HG03103 (cell line): Measurements from ENCODE around the gene PXK.
"Not testable (repeated sequence)": the region's sequence is repeated elsewhere in the genome, so short reads cannot be mapped to it uniquely, and the experiment has no call there.

ENCODE experiments used
- ATAC-seq: cut with Tn5 transposase; IDR thresholded peaks from one replicate; pipeline ENCODE4 v1.9.1; 2021; ENCODE audit warnings: low read depth; ENCODE audit not compliant: unreplicated experiment

Gene PXK

DNA sequence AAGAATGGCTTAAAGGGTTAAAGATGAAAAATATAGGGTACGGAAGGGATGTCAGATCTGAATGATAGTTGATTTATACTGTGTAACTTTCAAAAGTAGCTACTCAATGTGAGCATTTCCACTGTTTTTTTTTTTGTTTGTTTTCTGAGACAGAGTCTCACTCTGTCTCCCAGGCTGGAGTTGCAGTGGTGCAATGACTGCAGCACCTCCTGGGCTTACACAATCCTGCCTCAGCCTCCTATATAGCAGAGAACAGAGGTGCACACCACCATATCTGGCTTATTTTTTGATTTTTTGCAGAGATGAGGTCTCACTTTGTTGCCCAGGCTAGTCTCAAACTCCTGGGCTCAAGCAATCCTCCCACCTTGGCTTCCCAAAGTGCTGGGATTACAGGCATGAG is 9.9 kb upstream of the PXK start:
- no peak for ATAC-seq

DNA sequence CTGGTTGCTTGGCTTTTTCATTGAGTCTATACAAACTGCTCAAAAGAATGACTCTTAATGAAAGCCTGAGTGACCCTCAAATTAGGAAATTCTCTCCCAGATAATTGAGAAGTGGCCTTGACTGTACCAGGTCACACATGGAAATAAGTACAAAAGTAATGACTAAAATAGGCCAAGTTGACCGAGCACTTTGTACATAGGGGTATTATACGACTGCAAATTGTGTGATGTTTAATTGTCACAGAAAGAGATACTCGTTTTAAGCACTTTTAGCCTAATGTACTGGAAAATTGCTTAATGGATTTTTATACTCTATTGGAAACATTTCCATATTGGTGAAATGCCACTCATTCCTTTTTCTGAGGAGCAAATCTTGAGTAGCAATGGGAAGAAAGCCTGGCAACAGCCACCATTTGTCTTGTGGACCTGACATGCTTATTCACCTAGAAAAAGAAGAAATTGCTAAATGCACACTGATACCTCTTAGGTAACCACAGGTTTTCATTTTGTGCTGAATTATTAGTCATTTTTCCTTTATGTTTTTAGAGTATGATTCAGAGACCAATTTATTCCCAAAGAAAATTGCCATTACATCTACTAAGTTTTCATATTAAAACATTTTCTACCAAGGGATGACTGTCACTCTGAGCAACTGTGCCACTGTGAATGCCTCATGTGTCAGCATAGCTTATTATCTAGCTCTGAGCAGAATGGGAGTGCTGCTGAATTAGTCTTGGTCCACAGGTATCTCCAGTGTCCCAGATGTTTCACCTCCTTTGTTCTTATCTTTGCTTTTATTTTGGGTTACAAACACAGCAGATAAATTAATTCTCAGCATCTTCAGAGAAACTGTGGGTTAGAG is 8.9 kb upstream of the PXK start:
- ATAC-seq: no peak

DNA sequence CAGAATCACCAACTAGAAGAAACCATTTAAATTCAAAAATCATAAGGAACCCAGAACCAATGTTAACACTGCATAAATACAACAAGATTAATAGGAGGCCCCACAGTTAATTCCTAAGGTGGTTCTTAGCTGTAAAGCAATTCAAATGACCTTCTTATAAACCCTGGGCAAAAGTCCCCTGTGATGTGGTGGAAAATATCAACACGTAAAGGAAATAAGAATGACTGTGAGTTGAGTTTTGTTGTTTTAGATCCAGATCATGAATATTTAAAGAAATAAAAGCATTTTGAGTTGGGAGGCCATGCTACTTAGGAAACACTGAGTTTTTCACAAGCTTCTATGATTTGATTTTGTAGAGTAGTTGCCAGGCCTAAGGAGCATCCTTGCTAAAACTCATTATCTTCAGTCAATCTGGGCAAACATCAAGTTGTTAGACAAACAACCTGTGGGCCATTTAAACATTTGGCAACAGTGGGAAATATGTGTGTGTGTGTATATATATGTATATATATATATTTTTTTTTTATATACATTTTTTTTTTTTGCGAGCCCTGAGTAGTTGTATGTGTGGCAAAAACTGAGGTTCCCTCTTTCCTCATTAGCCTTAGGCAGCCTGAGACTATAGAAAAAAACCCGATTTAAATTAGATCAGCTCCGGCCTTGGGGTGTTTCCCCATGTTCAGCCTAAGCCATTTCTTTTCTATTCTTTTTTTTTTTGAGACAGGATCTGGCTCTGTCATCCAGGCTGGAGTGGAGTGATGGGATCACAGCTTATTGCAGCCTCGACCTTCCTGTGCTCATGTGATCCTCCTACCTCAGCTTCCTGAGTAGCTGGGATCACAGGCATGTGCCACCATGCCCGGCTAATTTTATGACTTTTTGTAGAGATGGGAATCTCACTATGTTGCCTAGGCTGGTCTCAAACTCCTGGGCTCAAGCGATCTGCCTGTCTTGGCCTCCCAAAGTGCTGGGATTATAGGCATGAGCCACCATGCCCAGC is 8.0 kb upstream of the PXK start:
- ATAC-seq: no peak

DNA sequence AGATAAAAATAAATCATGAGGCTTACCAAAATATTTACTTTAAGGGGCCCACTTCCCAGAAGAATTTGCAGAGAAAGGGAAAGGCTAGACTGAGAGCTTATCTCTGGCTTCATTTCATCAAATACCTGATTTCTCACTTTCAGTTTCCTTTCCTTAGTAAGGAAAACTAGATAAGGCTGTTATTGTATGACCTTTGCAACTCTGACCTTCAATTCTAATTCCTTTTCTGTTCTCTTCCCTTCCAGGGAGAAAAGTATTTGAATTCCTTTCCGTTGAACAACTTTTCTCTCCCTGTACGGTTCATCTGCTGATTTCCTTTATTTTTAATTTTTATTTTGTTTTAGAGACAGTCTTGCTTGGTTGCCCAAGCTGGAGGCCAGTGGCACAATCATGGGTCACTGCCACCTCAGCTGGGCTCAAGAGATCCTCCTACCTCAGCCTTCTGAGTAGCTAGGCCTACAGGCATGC is 7.1 kb upstream of the PXK start:
- ATAC-seq: no peak

DNA sequence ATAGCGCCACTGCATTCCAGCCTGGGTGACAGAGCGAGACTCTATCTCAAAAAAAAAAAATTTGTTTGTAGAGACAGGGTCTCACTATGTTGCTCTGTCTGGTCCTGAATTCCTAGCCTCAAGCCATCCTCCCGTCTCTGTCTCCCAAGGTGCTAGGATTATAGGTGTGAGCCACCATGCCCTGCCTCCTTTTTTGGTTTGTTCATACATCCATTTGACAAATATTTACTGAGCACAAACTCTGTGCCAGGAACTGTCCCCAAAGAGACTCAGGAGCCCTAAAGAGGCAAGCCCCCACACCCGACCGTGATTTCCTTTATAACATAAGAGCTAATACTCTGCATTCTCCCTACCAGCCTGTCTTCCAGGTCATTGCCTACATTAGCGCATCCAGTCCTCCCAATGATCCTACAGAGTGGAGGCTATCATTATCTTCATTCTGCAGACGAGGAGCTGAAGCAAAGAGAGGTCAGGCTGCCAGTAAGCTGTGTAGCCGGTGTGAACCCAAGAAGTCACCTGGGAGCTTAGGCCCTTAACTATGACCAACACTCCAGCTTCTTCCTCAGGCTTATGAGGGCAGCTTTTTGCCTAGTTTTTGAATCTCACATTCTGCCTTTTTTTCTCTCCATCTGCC is 6.3 kb upstream of the PXK start:
- ATAC-seq: no peak

DNA sequence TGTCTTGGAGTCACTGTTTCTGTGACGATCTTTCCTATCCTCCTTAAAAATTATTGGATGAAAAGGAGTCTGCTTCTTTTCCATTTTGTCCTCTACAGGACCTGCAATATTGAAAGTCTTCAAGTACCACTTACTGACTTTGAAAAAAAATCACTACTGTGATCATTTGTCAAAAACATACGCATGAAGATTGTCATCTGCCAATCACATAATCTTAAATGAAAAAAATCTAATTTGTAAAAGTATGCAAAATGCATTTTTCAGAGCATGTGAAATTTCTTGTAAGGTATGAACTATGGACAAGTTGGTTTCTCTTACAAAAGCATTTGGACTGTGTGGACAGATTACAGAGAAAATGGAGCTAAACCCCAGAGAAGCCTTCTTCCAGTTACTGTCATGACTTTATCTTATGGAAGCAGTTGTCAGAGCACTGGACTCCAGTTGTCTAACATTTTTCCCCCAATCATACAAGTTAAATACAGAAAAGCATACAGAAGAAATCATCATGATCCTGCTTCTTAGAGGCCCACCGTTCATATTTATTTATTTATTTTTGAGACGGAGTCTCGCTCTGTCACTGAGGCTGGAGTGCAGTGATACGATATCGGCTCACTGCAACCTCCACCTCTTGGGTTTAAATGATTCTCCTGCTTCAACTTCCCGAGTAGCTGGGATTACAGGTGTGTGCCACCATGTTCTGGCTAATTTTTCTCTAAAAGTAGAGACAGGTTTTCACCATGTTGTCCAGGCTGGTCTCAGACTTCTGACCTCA is 3.4 kb upstream of the PXK start:
- ATAC-seq: no peak

DNA sequence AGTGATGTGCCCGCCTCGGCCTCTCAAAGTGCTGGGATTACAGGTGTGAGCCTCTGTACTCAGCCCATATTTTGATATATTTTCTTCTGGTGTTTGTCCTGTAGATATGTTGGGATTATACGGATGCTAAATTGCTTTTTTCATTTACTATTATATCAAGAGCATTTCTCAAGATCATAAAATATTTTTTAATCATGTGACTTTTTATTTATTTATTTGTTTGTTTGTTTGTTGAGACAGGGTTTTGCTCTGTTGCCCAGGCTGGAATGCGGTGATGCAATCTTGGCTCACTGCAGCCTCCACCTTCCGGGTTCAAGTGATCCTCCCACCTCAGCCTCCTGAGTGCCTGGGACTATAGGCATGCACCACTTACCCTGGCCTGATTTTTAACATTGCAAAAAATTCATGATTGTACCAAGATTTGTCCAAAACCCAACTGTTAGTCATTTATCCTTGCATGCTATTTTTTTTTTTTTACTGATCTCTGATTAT is 2.7 kb upstream of the PXK start:
- no peak for ATAC-seq

DNA sequence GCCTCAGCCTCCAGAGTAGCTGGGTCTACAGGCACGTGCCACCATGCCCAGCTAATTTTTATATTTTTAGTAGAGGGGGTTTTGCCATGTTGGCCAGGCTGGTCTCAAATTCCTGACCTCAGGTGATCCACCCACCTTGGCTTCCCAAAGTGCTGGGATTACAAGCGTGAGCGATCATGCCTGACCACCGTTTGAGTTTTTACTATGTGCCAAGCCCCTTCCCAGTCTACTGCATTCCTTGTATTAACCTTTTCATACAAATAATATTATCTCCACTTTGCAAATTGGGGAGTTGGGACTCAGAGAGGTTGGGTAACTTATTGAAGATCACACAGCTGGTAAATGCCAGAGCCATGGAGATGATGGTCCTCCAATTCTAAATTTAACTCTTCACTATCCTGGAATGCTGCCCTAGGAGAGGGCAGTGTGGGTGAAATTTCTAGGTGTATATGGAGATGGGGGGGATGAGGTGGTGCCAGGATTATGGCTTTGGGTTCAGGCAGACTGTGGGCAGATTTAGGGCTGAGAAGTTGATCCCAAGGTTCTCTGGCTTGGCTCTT is 1.0 kb upstream of the PXK start:
- no peak for ATAC-seq

DNA sequence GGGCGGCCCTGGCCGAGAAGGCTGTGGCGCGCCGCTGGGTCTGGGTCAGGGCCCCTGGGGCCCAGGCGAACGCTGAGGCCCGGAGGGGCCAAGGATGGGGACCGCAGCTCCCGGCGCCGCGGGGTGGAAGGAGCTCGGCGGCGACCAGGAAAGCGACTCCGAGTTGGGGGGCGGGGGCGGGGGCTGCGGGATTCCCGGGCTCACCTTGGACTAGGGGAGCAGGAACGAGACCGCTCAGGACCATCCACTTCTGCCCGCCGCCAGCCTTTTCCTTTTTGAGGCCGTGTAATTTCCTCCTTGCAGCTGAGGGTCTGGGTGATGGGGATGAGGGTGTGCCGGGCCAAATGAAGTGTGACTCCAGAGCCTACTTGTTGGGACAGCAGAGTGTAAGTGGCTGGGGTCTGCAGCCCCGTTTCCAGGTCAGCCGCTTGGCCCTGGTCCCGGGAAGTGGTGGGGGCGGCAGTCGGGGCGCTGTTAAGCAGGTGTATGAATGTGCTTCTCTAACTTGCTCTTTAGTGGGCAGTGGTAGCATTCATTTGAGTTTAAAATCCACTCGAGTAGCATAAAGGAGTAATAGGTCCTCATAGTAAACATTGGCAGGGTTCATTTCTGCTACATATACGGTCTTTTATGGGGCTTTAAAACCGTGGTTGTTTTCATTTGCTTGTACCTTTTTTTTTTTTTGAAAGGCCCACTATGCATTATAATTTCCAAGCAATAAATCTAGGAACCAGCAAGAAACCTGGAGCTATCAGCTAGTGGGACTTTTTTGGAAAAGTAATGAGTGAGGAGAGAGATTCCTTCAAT is 717 bp downstream of the PXK start:
- ATAC-seq: peak; percentile 46

DNA sequence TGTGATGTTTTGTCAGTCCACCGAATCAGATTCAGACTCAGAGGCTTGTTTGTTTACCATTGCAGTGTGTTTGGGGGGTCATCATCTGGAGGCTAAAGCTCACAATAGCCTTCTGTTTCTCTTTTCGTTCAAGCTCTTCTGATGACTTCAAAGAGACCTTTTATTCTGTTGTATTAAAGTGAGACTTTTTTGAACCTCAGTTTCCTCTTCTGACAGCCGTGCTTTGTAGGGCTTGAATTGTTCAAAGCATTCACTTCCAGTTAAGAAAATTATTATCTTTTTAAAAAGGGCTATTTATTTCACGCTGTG is 1.3 kb downstream of the PXK start:
- ATAC-seq: no peak

DNA sequence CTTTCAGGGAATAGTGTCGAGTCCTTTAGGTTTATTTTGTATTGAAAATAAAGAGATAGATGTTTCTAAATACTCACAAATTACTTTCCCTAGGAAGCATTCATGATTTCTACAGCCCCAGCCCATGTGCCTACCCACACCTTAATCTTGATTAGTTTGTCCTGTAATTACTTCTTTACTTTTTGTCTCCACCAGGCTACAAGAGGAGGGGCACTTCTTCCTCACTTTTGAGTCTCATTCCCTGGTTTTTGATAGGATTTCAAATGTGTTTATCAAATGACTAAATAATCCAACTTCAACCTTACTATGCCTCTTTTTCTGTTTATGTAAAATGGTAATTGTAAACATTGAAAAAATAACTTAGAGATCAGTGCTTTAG is 1.8 kb downstream of the PXK start:
- no peak for ATAC-seq

DNA sequence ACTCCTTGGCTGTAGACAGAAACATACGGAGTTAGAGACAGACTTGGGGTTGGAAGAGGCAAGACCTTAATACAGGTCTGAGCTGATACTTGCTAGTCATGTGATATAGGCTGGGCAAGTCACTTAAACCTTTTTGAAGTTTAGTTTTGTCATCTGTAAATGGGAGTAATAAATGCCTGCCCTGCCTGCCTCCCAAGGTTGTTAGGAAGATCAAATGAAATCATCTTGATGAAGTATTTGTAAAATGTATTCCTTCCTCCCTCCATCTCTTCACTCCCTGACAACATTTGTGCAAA is 2.9 kb downstream of the PXK start:
- no peak for ATAC-seq

DNA sequence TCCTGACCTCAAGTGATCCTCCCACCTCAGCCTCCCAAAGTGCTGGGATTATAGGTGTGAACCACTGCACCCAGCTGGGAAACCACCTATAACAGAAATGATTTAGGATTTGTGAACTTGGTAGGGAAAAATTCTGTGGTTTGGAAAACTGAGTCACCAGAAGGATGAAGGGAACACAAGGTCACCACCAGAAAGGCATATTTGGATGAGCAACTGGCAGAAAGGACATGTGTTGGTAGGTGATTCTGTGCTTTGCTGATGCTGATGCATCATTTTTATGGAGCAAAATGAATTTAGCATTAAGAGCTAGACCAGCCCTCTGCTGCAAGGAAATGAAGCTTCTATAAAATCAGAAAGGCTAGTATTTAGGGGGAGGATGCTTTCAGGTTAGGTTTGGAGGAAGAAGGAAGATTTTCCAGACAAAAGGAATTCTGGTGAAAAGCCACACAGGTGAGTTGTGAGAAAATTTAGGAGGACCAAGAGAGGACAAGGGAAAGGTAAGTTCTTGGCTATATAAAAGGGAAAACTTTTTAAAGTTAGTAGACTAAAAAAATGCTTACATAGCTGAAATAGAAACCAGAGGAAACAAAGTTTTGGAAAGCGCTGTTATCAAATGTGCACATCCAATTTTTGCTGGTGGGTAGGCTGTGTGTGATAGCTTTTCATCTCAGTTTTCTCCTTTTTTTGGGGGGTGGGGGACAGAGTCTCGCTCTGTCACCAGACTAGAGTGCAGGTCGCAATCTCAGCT is 3.6 kb downstream of the PXK start:
- ATAC-seq: no peak

DNA sequence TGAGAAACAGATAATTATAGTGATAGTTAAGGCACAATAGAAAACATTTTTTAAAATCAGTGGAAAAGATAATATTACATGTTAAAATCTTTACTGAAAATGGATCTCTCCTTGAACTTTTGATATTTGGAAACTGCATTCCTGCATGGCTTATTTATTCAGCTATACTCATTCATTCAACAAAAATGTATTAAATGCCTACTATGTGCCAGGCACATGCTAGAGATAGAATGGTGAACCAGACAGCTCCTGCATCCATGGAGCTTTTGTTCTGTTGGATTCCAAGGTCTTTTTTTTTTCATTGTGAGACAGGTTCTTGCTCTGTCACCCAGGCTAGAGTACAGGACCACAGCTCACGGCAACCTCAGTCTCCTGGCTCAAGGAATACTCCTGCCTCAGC is 4.5 kb downstream of the PXK start:
- no peak for ATAC-seq

DNA sequence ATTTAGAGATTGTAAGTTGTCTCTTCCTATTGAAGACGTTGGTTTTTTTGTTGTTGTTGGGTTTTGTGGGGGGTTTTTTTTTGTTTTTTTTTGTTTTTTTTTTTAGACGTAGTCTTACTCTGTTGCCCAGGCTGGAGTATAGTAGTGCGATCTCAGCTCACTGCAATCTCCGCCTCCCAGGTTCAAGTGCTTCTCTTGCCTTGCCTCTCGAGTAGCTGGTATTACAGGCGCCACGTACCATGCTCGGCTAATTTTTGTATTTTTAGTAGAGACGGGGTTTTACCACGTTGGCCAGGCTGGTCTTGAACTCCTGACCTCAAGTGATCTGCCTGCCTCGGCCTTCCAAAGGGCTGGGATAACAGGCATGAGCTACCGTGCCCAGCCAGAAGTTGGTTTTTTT is 6.5 kb downstream of the PXK start:
- not testable (repeated sequence) for ATAC-seq

DNA sequence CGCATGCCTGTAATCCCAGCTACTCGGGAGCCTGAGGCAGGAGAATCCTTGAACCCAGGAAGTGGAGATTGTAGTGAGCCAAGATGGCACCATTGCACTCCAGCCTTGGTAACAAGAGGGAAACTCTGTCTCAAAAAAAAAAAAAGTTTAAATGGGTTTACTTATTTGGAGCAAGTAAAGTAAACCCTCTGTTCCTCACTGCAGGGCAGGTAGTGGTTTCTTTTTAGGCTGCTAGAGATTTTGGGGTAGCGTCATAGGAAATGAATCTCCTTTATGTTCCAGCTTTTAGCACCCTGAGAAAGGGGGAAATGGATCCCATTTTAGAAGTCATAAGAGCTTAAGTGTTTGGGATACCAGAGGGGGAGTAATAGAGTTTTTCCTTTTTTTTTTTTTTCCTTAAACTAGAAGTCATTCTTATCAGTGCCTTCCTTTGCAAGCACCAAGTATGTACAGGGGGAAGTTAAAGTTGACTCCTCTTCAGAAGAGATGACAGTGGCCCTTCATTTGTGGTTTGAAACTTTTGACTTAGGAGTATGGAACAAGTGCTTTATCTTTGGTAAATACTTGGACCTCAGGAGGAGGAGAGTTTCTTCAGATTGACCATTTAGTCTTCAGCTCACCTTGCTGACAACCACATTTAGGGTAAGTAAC is 8.0 kb downstream of the PXK start:
- no peak for ATAC-seq

DNA sequence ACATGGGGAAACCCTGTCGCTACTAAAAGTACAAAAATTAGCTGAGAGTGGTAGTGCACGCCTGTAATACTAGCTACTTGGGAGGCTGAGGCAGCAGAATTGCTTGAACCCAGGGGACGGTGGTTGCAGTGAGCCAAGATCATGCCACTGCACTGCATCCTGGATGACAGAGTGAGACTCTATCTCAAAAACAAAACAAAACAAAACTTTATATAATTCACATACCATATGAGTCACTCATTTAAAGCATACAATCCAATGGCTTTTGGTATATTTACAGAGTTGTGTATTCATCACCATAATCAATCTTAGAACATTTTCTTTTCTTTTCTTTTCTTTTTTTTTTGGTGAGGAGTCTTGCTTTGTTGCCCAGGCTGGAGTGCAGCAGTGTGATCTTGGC is 8.7 kb downstream of the PXK start:
- no peak for ATAC-seq

DNA sequence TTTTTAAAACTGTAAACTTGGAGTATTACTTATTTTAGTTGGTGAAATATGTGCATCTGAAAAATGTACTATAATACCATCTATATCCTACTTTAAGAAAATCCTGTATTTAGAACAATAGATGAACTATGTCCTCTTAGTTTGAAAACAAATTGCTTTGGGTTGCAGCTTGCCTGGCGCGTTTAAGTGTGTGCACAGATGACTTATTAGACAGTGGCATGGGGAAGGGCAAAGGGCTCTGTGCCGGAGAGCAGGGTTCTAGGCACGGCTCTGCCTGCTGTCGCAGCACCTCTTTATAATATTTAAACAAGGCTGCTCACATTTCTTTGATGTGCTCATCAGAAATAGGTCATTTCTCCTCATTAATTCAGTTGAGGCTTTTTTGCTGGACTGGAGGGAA is 10.0 kb downstream of the PXK start:
- ATAC-seq: no peak
